GM20000 (cell line): ENCODE data around the gene CCDC142.

Source experiments
- DNase-seq: peaks from one replicate; pipeline ENCODE4 v3.0.0; 2012; ENCODE audit warnings: low spot score
- CTCF ChIP-seq: IDR thresholded peaks from 2 replicates; pipeline ENCODE4 v1.5.1; 2012; ENCODE audit warnings: mild to moderate bottlenecking, control low read depth; ENCODE audit errors: extremely low read depth, missing control alignments

Gene CCDC142

GRCh38 chr2:74438248-74438647 lies 44.5 kb downstream of the CCDC142 start:
- no peak for TF ChIP-seq CTCF
- no peak for DNase-seq

- TF ChIP-seq CTCF, result no peak
- no peak for DNase-seq
These were observed 45.7 kb downstream of the CCDC142 start for GRCh38 chr2:74436848-74437695.

GRCh38 chr2:74436111-74436805 lies 46.5 kb downstream of the CCDC142 start:
- DNase-seq, result no peak
- no peak for TF ChIP-seq CTCF

- TF ChIP-seq CTCF, result no peak
These were observed 52.3 kb downstream of the CCDC142 start for GRCh38 chr2:74430502-74430901.

GRCh38 chr2:74429487-74430451 lies 53.0 kb downstream of the CCDC142 start:
- no peak for DNase-seq
- no peak for TF ChIP-seq CTCF

More at GRCh38 chr2:74430502-74430901, 52.3 kb downstream of the CCDC142 start:
- no peak for DNase-seq

- no peak for TF ChIP-seq CTCF
- no peak for DNase-seq
These were observed 54.1 kb downstream of the CCDC142 start for GRCh38 chr2:74428675-74429074.

GRCh38 chr2:74427551-74427950 lies 55.2 kb downstream of the CCDC142 start:
- DNase-seq, result no peak

More at GRCh38 chr2:74427551-74427950, 55.2 kb downstream of the CCDC142 start:
- TF ChIP-seq CTCF, result no peak
